Ovary (tissue), 3 donors: ENCODE measurements around the gene SLC44A1.

ENCODE experiments used
- EP300 ChIP-seq: sonication (generic); formaldehyde crosslinking; IDR thresholded peaks from one replicate; pipeline ENCODE4 v1.6.1; 2017; ENCODE audit warnings: antibody characterized with exemption
- TF ChIP-seq, protein P1 (sequence below), 3 donors: fragments of 450-650 bp in 2 of 3; fragments of 200-600 bp in 1 of 3; IDR thresholded peaks; one replicate each; pipeline versions ENCODE4 v1.5.1 to v1.8.0; 2016 to 2022; ENCODE audit warnings: antibody characterized with exemption in 3 of 3, mild to moderate bottlenecking in 1 of 3
- donor health status: DM: no; HTN: no; CAD: no.

- TF ChIP-seq, protein P1, sequence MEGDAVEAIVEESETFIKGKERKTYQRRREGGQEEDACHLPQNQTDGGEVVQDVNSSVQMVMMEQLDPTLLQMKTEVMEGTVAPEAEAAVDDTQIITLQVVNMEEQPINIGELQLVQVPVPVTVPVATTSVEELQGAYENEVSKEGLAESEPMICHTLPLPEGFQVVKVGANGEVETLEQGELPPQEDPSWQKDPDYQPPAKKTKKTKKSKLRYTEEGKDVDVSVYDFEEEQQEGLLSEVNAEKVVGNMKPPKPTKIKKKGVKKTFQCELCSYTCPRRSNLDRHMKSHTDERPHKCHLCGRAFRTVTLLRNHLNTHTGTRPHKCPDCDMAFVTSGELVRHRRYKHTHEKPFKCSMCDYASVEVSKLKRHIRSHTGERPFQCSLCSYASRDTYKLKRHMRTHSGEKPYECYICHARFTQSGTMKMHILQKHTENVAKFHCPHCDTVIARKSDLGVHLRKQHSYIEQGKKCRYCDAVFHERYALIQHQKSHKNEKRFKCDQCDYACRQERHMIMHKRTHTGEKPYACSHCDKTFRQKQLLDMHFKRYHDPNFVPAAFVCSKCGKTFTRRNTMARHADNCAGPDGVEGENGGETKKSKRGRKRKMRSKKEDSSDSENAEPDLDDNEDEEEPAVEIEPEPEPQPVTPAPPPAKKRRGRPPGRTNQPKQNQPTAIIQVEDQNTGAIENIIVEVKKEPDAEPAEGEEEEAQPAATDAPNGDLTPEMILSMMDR (IDR thresholded peaks at IDR 0.05): no peak
- TF ChIP-seq EP300: no peak
These were observed 239.2 kb downstream of the SLC44A1 start for GRCh38 chr9:105483618-105484017.
